PC-9 (cell line): ENCODE measurements around the gene CACNA1A. TPM values are rescaled to one million over a fixed set of nuclear protein-coding genes. Genes with fewer than 3 reads are reported as not detected.

Experiments used
- BruUV-seq: library from RNA; stranded (reverse); fragments of 400-500 nt; replicated peaks from 2 replicates; lab custom pipeline; 2021; lab: Mats Ljungman, UMichigan
- CTCF ChIA-PET: fragments of 300-600 bp; sonication (Branson Sonifier 250); formaldehyde crosslinking; loops from one replicate; lab custom pipeline; 2022; ENCODE audit warnings: antibody characterized with exemption; lab: Charles Lee
- POLR2A ChIA-PET: fragments of 300-600 bp; sonication (Branson Sonifier 250); formaldehyde crosslinking; loops from one replicate; lab custom pipeline; 2022; ENCODE audit warnings: antibody characterized with exemption; ENCODE audit not compliant: unreplicated experiment; lab: Charles Lee
- DNase-seq, 2 experiments: peaks; one replicate each; pipeline versions ENCODE4 v3.0.0 to v3.0.0-alpha.2; 2015 to 2022; ENCODE audit warnings: mixed read lengths in 1 of 2
- H2AFZ ChIP-seq: fragments of 200-600 bp; sonication (generic); 2 replicates; pipeline ENCODE4 v1.8.1; 2017; ENCODE audit warnings: antibody characterized with exemption
- H3F3A ChIP-seq: fragments of 200-600 bp; sonication (generic); 2 replicates; pipeline ENCODE4 v1.8.1; 2017; ENCODE audit warnings: antibody characterized with exemption, mild to moderate bottlenecking, low read depth; ENCODE audit not compliant: insufficient read depth
- H3K27ac ChIP-seq: fragments of 200-600 bp; sonication (generic); 2 replicates; pipeline ENCODE4 v1.6.1; 2016; ENCODE audit warnings: mixed run types
- H3K27me3 ChIP-seq: fragments of 200-600 bp; sonication (generic); 2 replicates; pipeline ENCODE4 v1.6.1; 2016; ENCODE audit warnings: low read depth, mixed run types; ENCODE audit not compliant: insufficient read depth
- H3K36me3 ChIP-seq: fragments of 200-600 bp; sonication (generic); 2 replicates; pipeline ENCODE4 v1.6.1; 2016; ENCODE audit warnings: low read depth, mixed run types
- H3K4me1 ChIP-seq: fragments of 200-600 bp; sonication (generic); replicated peaks from 2 replicates; pipeline ENCODE4 v1.6.1; 2016; ENCODE audit warnings: mixed run types; ENCODE audit not compliant: insufficient read depth
- H3K4me2 ChIP-seq: fragments of 200-600 bp; sonication (generic); 2 replicates; pipeline ENCODE4 v1.6.1; 2017; ENCODE audit warnings: mixed run types
- H3K4me3 ChIP-seq: fragments of 200-600 bp; sonication (generic); 2 replicates; pipeline ENCODE4 v1.6.1; 2016; ENCODE audit warnings: mixed run types
- H3K79me2 ChIP-seq: fragments of 200-600 bp; sonication (generic); 2 replicates; pipeline ENCODE4 v1.6.1; 2017; ENCODE audit warnings: low read depth, mixed run types
- H3K9me2 ChIP-seq: fragments of 200-600 bp; sonication (generic); 2 replicates; pipeline ENCODE4 v1.8.1; 2017; ENCODE audit warnings: mild to moderate bottlenecking; ENCODE audit not compliant: insufficient read depth
- H3K9me3 ChIP-seq: fragments of 200-600 bp; sonication (generic); 2 replicates; pipeline ENCODE4 v1.8.1; 2016; ENCODE audit warnings: low read depth; ENCODE audit not compliant: insufficient read depth
- H4K20me1 ChIP-seq: fragments of 200-600 bp; sonication (generic); 2 replicates; pipeline ENCODE4 v1.8.1; 2017; ENCODE audit not compliant: insufficient read depth
- CTCF ChIP-seq: fragments of 200-600 bp; sonication (generic); conservative IDR thresholded peaks from 2 replicates; pipeline ENCODE4 v1.6.1; 2017; ENCODE audit warnings: mixed run types, antibody characterized with exemption, mild to moderate bottlenecking, moderate library complexity
- EZH2 ChIP-seq: fragments of 200-600 bp; sonication (generic); IDR thresholded peaks from 2 replicates; pipeline ENCODE4 v1.8.0; 2017; ENCODE audit warnings: antibody characterized with exemption, low read depth
- intact Hi-C: fragments of 100-400 bp; cut with micrococcal nuclease; formaldehyde crosslinking; loops from one replicate; pipeline ENCODE4 v1.10.0; 2022; ENCODE audit not compliant: unreplicated experiment
- total RNA-seq: library from RNA; stranded (reverse); gene quantifications from 2 replicates; pipeline ENCODE4 v1.2.3, GENCODE V29; 2021

Gene CACNA1A
- total RNA-seq, 1 experiment from 2014 or later: 0.35 TPM

- no peak overlapping the region for H3K4me2 ChIP-seq
- POLR2A ChIA-PET: interaction anchor here (0.7 kb wide), 1 partner anchor 56 kb away, joined by 26 read pairs; no protein-coding TSS in a partner anchor
- H3K4me1 ChIP-seq: no peaks in the 10 kb centered on the region
- no peak overlapping the region for H2AFZ ChIP-seq
- H3K27me3 ChIP-seq: peaks cover 32% of the 10 kb centered on the region; the same call in 1 of the 2 replicates
- no TSS peak for BruUV-seq
- no peak overlapping the region for H3K27ac ChIP-seq
- no peaks in the 10 kb centered on the region for H3F3A ChIP-seq
- no peaks in the 10 kb centered on the region for H4K20me1 ChIP-seq
- no peak for DNase-seq
- H3K36me3 ChIP-seq: no peaks in the 10 kb centered on the region
- H3K4me3 ChIP-seq: no peak overlapping the region
- TF ChIP-seq CTCF: no peak
- no peak for TF ChIP-seq EZH2
- H3K9me3 ChIP-seq: 0 out of 2 replicates have a peak, but pooled peaks cover 4% of the 10 kb centered on the region
- intact Hi-C loops: no loop called here
- CTCF ChIA-PET: no interaction called here
- no peaks in the 10 kb centered on the region for H3K9me2 ChIP-seq
- no peaks in the 10 kb centered on the region for H3K79me2 ChIP-seq
These were observed 23.1 kb downstream of the CACNA1A start for GRCh38 chr19:13483215-13483614.

- Histone ChIP-seq H3K4me3 (no peak overlapping the region), H3K9me2 (no peaks in the 10 kb centered on the region), H3K27me3 (peaks cover 49% of the 10 kb centered on the region; the same call in 1 of the 2 replicates), H3K79me2 (no peaks in the 10 kb centered on the region), H3F3A (no peaks in the 10 kb centered on the region), H3K36me3 (no peaks in the 10 kb centered on the region), H3K9me3 (0 out of 2 replicates have a peak, but pooled peaks cover 4% of the 10 kb centered on the region), H3K27ac (no peak overlapping the region), H4K20me1 (no peaks in the 10 kb centered on the region), H3K4me2 (no peak overlapping the region), H3K4me1 (no peaks in the 10 kb centered on the region), H2AFZ (no peak overlapping the region)
- TF ChIP-seq EZH2: no peak
- TF ChIP-seq CTCF: no peak
- intact Hi-C loops: no loop called here
- BruUV-seq: no TSS peak
- CTCF ChIA-PET: no interaction called here
- POLR2A ChIA-PET: no interaction called here
- no peak for DNase-seq
These were observed 27.7 kb downstream of the CACNA1A start for GRCh38 chr19:13478576-13478975.

- Histone ChIP-seq H3K36me3 (no peaks in the 10 kb centered on the region), H3K27me3 (peaks cover 40% of the 10 kb centered on the region; the same call in 1 of the 2 replicates), H2AFZ (no peak overlapping the region), H3K4me3 (no peak overlapping the region), H3K9me2 (no peaks in the 10 kb centered on the region), H4K20me1 (no peaks in the 10 kb centered on the region), H3K4me1 (no peaks in the 10 kb centered on the region), H3K79me2 (no peaks in the 10 kb centered on the region), H3K27ac (no peak overlapping the region), H3F3A (no peaks in the 10 kb centered on the region), H3K9me3 (no peaks in the 10 kb centered on the region), H3K4me2 (no peak overlapping the region)
- no peak for DNase-seq
- ChIA-PET POLR2A (no interaction called here), CTCF (no interaction called here)
- BruUV-seq: no TSS peak
- no peak for TF ChIP-seq CTCF
- TF ChIP-seq EZH2: no peak
- intact Hi-C loops: no loop called here
These were observed 30.2 kb downstream of the CACNA1A start for GRCh38 chr19:13476071-13476470.
